HepG2 (cell line): ENCODE results near the gene HLA-DOA.

ENCODE experiments used
- CBX5 ChIP-seq: sonication (generic); formaldehyde crosslinking; IDR thresholded peaks from 2 replicates; pipeline ENCODE4 v1.4.0; 2020; ENCODE audit warnings: missing genetic modification reagents, borderline replicate concordance
- CREM ChIP-seq, 2 experiments: sonication (generic) in 1 of 2; formaldehyde crosslinking in 1 of 2; IDR thresholded peaks; 2 replicates each; pipeline versions ENCODE4 v1.4.0 to v1.6.1; 2016 to 2020; ENCODE audit warnings: antibody characterized with exemption in 1 of 2, mild to moderate bottlenecking in 1 of 2, missing genetic modification reagents in 1 of 2
- CTCF ChIP-seq: sonication (generic); formaldehyde crosslinking; IDR thresholded peaks from 2 replicates; pipeline ENCODE4 v1.5.0; 2020; ENCODE audit warnings: mild to moderate bottlenecking, missing genetic modification reagents, moderate library complexity
- EZH2 ChIP-seq: conservative IDR thresholded peaks from 2 replicates; pipeline ENCODE4 v1.6.1; 2012; ENCODE audit warnings: mild to moderate bottlenecking, low read depth, low read length, moderate library complexity
- NFYB ChIP-seq: sonication (generic); formaldehyde crosslinking; IDR thresholded peaks from 2 replicates; pipeline ENCODE4 v1.4.0; 2020; ENCODE audit warnings: missing genetic modification reagents
- POLR2A ChIP-seq, 2 experiments: IDR thresholded peaks; 2 replicates each; pipeline ENCODE4 v1.6.1; 2011; ENCODE audit warnings: low read depth in 2 of 2, low read length in 2 of 2, mild to moderate bottlenecking in 1 of 2, moderate library complexity in 1 of 2; ENCODE audit not compliant: insufficient read depth in 1 of 2
- RBAK ChIP-seq: sonication (generic); formaldehyde crosslinking; IDR thresholded peaks from 2 replicates; pipeline ENCODE4 v1.5.1; 2020; ENCODE audit warnings: mild to moderate bottlenecking, missing genetic modification reagents
- SIN3A ChIP-seq: IDR thresholded peaks from 2 replicates; pipeline ENCODE4 v1.6.1; 2011; ENCODE audit warnings: low read depth, mild to moderate bottlenecking, control low read depth, low read length, borderline replicate concordance
- TAF1 ChIP-seq: sonication (generic); formaldehyde crosslinking; IDR thresholded peaks from 2 replicates; pipeline ENCODE4 v1.4.0; 2020; ENCODE audit warnings: missing genetic modification reagents
- ZSCAN9 ChIP-seq: IDR thresholded peaks from 2 replicates; pipeline ENCODE4 v1.6.1; 2016; ENCODE audit warnings: borderline replicate concordance

GRCh38 chr6:32962213-32962826, 47.1 kb downstream of the HLA-DOA start:
- TF ChIP-seq NFYB (CRISPR knock-in tag) (no peak), EZH2 (no peak), RBAK (CRISPR knock-in tag) (no peak), CBX5 (CRISPR knock-in tag) (no peak), CREM (IDR thresholded peaks at IDR 0.05) (no peak), CREM (CRISPR knock-in tag; IDR thresholded peaks at IDR 0.05) (no peak), TAF1 (CRISPR knock-in tag) (no peak), CTCF (CRISPR knock-in tag) (no peak), POLR2A (IDR thresholded peaks at IDR 0.05; ENCODE audit: insufficient read depth in 1 of 2, low read depth in 2 of 2, low read length in 2 of 2) (no peak), SIN3A (no peak), ZSCAN9 (no peak)
